NCI-H2196 (cell line): ENCODE measurements around the gene COL25A1.

Experiments used
- DNase-seq: peaks from one replicate; lab custom pipeline; 2025; ENCODE audit not compliant: unreplicated experiment; lab: John Stamatoyannopoulos, UW

The COL25A1 gene

GRCh38 chr4:109302361-109303139, at the start of gene COL25A1:
Gene COL25A1, minus strand, starts transcription at chr4:109302658.
- DNase-seq = no peak

GRCh38 chr4:109350121-109350520, 47.7 kb upstream of the COL25A1 start:
- no peak for DNase-seq

GRCh38 chr4:109334129-109335105, 32.0 kb upstream of the COL25A1 start:
- no peak for DNase-seq

- DNase-seq = no peak
Observed at GRCh38 chr4:109332926-109333464, 30.5 kb upstream of the COL25A1 start.

- no peak for DNase-seq
Observed at GRCh38 chr4:109327641-109328040, 25.2 kb upstream of the COL25A1 start.

GRCh38 chr4:109325698-109326097, 23.2 kb upstream of the COL25A1 start:
- no peak for DNase-seq

GRCh38 chr4:109323348-109323747, 20.9 kb upstream of the COL25A1 start:
- no peak for DNase-seq

GRCh38 chr4:109321232-109321631, 18.8 kb upstream of the COL25A1 start:
- DNase-seq = no peak

GRCh38 chr4:109319684-109320083, 17.2 kb upstream of the COL25A1 start:
- no peak for DNase-seq

GRCh38 chr4:109319156-109319555, 16.7 kb upstream of the COL25A1 start:
- DNase-seq = no peak

GRCh38 chr4:109315818-109316217, 13.4 kb upstream of the COL25A1 start:
- no peak for DNase-seq

GRCh38 chr4:109315341-109315740, 12.9 kb upstream of the COL25A1 start:
- no peak for DNase-seq

- no peak for DNase-seq
Observed at GRCh38 chr4:109313168-109314133, 11.0 kb upstream of the COL25A1 start.

GRCh38 chr4:109303140-109303496, 660 bp upstream of the COL25A1 start:
- no peak for DNase-seq

- no peak for DNase-seq
Observed at GRCh38 chr4:109301651-109302360, 652 bp downstream of the COL25A1 start.

GRCh38 chr4:109298279-109299010, 4.0 kb downstream of the COL25A1 start:
- no peak for DNase-seq

GRCh38 chr4:109296527-109296926, 5.9 kb downstream of the COL25A1 start:
- no peak for DNase-seq

GRCh38 chr4:109295081-109295480, 7.4 kb downstream of the COL25A1 start:
- no peak for DNase-seq

- DNase-seq = no peak
Observed at GRCh38 chr4:109294468-109295020, 7.9 kb downstream of the COL25A1 start.
